Activated naive CD4-positive, alpha-beta T cell treated with anti-CD3 and anti-CD28 coated beads, Interleukin-2, amount 50 U/mL, for 72 hours (primary cell): ENCODE results near the gene BIVM. TPM values are rescaled to one million over a fixed set of nuclear protein-coding genes. Genes with fewer than 3 reads are reported as not detected.

Experiments used
- ATAC-seq, 2 donors: fragments of 150-1000 bp; cut with Tn5 transposase; 2 replicates each; pipeline ENCODE4 v1.10.0; 2021; ENCODE audit warnings: mild to moderate bottlenecking in 2 of 2, moderate library complexity in 2 of 2
- DNase-seq, 2 donors: peaks; one replicate each; pipeline ENCODE4 v3.0.0; 2021 to 2022; ENCODE audit warnings: low spot score in 2 of 2
- H3K27ac Mint-ChIP-seq, 2 donors: one replicate each; pipeline ENCODE4 v1.8.0; 2022; ENCODE audit warnings: mild to moderate bottlenecking in 2 of 2, mixed read lengths in 2 of 2
- H3K36me3 Mint-ChIP-seq, 2 donors: one replicate each; pipeline ENCODE4 v1.8.0; 2022; ENCODE audit warnings: mixed read lengths in 2 of 2
- H3K9me3 Mint-ChIP-seq, 2 donors: one replicate each; pipeline ENCODE4 v1.8.0; 2022; ENCODE audit warnings: mixed read lengths in 2 of 2
- total RNA-seq, 2 donors: library from RNA; stranded (reverse); gene quantifications; one replicate each; pipeline ENCODE4 v1.2.3, GENCODE V29; 2022

Gene BIVM
- total RNA-seq, 2 donors from 2014 or later: 4.6 to 17.9 TPM

DNA sequence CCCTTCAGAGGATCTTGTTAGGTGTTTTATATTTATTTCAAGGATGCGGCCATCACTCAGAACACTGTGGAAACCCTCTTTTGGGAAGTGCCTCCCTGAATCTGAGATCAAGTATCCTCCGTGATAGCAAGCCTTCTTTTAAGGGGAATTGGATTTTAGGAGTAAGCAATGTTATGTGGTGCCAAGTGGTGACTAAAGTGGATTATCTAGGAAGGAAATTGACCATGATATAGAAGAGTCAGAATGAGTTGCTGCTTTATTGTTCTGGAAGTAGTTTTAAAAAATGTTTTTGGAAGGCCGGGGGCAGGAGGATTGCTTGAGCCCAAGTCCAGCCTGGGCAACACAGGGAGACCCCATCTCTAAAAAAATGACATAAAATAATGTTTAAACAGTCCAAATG, 53.6 kb downstream of the BIVM start:
- Mint-ChIP-seq H3K36me3 (peaks cover 5 to 22% of the 10 kb centered on the region in 2 donors), H3K27ac (peak overlapping the region in 1 of 2 donors; percentile 91), H3K9me3 (no peaks in the 10 kb centered on the region)
- DNase-seq (no peak), ATAC-seq (no peak)

DNA sequence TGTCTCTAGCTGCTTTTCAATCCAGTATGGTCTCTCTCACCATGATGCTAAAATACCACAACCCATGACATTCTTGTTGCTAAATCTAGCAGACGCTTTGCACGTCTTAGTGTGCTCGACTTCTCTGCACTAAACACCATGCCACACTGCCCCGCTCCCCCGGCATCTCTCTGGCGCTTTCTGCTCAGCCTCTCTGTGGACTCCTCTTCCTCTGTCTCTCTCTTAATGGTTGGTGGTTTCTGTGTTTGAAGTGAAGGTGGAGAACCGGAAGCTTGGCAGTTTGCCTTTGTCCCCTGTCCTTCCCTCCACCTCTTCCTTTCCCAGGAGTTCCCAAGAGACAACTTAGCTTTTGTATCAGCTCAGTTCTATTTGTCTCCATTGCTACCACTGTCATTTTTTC, 55.8 kb downstream of the BIVM start:
- H3K36me3 Mint-ChIP-seq: peaks cover 12 to 22% of the 10 kb centered on the region in 2 donors
- no peaks in the 10 kb centered on the region for H3K9me3 Mint-ChIP-seq
- DNase-seq (no peak), ATAC-seq (peak; percentile 44 to 72)
- H3K27ac Mint-ChIP-seq: peak overlapping the region; percentile 76 to 89

DNA sequence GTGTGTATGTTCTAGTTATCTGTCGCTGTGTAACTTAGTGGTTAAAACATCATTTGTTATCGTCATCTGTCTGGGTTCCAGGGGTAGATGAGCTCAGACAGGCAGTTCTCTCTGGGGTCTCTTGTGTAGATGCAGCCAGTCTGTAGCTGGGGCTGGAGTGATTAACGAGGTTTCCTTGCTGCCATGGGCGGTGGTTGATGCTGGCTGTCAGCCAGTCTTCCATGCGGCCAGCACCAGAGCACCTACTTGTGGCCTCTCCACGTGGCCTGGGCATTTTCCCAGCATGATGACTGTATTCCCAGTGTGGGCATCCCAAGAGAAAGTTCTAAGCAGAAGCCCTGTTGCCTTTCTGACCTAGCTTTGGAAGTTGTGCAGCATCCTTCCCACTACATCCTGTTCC, 57.6 kb downstream of the BIVM start:
- DNase-seq: no peak
- no peak for ATAC-seq
- no peaks in the 10 kb centered on the region for H3K9me3 Mint-ChIP-seq
- peaks cover 17 to 22% of the 10 kb centered on the region in 2 donors for H3K36me3 Mint-ChIP-seq
- H3K27ac Mint-ChIP-seq: no peak overlapping the region

DNA sequence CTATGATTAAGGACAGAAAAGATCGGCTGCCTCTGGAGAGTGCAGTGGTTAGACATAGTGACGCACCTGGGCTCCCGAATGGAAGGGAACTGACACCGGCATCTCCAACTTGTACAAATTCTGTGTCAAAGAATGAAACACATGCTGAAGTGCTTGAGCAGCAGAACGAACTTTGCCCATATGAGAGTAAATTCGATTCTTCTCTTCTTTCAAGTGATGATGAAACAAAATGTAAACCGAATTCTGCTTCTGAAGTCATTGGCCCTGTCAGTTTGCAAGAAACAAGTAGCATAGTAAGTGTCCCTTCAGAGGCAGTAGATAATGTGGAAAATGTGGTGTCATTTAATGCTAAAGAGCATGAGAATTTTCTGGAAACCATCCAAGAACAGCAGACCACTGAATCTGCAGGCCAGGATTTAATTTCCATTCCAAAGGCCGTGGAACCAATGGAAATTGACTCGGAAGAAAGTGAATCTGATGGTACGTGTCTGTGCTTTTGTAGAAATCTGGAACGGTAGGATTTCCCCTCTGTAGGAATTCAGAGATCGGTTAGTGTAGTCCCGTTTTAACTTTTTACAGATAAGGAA, 63.8 kb downstream of the BIVM start:
- DNase-seq (no peak), ATAC-seq (no peak)
- H3K36me3 Mint-ChIP-seq: peaks cover 23 to 33% of the 10 kb centered on the region in 2 donors
- no peaks in the 10 kb centered on the region for H3K9me3 Mint-ChIP-seq
- peak overlapping the region in 1 of 2 donors; percentile 1 for H3K27ac Mint-ChIP-seq

DNA sequence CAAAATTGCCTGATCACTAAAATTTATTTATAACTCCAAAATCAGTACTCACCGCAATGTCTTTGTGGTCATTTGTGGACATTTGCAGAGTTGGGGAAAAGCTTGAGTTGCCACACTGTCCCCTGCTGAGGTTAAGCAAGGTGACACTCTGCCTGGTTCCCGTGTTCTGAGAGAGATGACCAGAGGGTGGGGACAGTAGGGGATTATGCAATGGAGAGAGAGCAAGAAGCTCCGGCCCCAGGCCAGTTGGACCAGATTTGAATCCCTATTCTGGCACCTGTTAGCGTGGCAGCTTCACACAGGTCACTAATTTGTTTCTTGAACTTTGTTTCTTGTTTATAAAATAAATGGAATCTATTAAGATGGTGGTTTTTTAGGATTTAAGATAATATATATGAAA, 64.7 kb downstream of the BIVM start:
- Mint-ChIP-seq H3K27ac (no peak overlapping the region), H3K9me3 (no peaks in the 10 kb centered on the region), H3K36me3 (peaks cover 23 to 33% of the 10 kb centered on the region in 2 donors)
- DNase-seq (no peak), ATAC-seq (no peak)

DNA sequence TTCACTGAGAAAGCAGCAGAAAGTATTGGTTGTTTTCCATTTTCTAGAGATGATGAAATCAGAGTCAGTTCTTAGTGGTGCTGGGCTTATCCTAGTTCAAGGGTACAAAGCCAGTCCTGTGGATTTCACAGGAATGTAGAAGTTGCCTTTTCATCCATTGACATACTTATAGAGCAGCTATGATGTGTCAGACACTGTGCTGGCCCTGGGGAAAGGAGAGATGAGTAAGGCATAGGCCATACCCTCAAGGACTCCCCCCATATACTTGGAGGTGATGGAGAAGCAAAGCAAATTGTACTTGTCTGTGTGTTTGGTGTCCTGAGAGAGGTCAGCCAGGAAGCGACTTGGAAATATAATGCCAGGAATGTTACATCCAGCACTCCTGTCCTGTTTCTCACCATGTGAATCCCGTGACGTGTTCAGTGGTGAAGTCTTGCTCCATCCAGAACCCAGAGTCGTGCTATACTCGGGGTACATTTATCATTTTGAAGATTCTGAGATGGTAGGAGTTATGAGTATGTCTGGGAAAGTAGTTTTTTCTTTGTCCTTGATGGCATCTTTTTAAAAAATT, 69.5 kb downstream of the BIVM start:
- peaks cover 14 to 23% of the 10 kb centered on the region in 2 donors for H3K36me3 Mint-ChIP-seq
- H3K27ac Mint-ChIP-seq: peak overlapping the region in 1 of 2 donors; percentile 15
- no peaks in the 10 kb centered on the region for H3K9me3 Mint-ChIP-seq
- ATAC-seq (peak; percentile 37 to 38), DNase-seq (no peak)

DNA sequence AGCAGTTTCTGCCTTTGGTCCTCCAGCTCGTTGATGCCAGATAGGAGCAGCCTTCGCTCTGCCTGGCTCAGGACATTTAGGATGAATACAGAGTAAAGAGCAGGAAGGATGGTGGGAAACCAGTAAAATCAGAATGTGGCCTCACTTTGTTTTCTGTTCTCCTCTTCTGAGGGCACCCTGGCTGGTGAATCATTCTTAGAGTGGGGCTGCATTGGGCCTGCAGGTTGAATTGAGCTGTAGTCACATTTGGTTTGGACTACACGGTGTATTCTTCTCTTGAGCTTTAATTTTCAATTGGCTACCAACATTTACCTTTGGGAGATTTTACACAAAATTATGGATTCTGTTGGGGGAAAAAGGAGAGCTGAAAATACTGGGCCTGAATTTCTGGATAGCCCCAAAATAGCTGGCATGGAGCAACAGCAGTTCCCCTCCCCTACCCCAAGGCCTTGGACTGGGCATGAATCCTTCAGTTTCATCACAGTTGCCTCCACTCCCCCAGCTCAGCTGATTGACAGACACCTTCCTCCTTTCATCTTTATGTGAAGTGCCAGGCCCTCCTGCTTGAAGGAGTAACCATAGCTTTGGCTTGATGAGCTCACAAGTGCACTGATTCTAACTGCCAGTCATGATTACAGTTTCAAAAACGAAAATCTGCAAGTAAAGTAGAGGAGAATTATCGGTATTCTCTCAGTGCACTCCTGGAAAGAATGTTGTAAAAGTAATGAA, 71.2 kb downstream of the BIVM start:
- H3K9me3 Mint-ChIP-seq: no peaks in the 10 kb centered on the region
- no peak for DNase-seq
- peak overlapping the region; percentile 67 to 86 for H3K27ac Mint-ChIP-seq
- ATAC-seq: peak in 1 of 2 donors; percentile 44
- peaks cover 14 to 30% of the 10 kb centered on the region in 2 donors for H3K36me3 Mint-ChIP-seq

DNA sequence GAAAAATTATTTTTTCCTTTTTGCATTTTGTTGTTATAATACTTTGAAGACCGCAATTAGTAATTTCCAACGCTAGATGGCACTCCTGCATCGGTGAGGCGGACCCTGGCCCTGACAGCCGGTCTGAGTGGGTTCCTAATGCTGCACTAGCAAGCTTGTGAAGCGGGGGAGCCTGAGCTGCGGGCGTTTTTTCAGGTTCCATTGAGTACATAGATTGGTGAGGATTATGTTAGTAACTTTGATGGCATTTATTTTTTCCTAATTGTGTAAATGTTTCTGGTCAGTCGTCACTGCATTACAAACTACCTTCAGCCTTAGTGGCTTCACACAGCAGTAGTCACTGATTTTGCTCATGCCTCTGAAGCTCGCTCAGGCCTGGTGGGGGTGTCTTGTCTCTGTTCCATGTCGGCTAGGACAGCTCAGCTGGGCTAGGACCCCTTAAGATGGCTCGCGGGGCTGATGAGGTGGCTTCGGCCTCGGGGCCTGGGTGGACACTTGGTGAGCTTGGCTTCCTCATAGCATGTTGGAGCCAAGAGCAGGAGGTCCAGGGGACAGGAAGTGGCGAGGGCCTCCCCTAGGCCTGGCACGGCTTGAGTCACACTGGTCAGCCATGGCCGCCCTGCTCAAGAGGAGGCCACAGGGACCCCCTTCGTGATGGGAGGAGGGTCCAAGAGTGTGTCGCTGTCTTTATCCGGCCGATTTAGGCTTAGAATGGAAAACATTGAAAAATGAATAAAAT, 71.9 kb downstream of the BIVM start:
- DNase-seq: peak in 1 of 2 donors; percentile 50
- Mint-ChIP-seq H3K9me3 (no peaks in the 10 kb centered on the region), H3K36me3 (peaks cover 19 to 29% of the 10 kb centered on the region in 2 donors), H3K27ac (peak overlapping the region in 1 of 2 donors; percentile 67)
- peak; percentile 42 to 52 for ATAC-seq

DNA sequence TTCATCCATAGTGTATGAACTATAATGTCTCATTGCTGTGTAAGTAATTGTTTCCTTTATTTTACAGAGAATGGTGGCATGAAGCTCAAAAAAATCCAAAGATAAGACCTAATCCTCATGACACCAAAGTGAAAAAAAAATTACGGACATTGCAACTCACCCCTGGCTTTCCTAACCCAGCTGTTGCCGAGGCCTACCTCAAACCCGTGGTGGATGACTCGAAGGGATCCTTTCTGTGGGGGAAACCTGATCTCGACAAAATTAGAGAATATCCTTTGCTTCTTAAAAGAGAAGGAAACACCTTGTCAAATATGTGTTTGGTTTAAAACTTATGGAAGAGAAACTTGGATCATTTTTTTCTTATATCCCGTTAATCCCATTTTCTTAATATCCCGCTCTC, 73.2 kb downstream of the BIVM start:
- Mint-ChIP-seq H3K36me3 (peaks cover 16 to 28% of the 10 kb centered on the region in 2 donors), H3K9me3 (no peaks in the 10 kb centered on the region), H3K27ac (peak overlapping the region in 1 of 2 donors; percentile 24)
- no peak for DNase-seq
- ATAC-seq: no peak

DNA sequence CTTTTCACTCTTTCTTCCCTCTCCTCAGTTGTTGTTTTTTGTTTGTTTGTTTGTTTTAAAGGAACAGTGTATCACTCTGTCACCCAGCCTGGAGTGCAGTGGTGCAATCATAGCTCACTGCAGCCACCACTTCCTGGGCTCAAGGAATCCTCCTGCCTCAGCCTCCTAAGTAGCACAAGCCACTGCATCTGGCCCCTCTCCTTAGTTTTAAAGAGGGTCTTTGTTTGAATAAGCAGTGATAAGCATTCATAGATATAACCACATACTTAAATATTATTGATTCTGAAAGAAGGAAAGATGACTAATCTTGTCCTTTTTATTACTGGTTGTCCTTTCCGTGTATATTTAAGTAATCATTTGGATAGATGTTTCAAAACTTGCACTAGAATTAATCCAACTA, 73.6 kb downstream of the BIVM start:
- Mint-ChIP-seq H3K9me3 (no peaks in the 10 kb centered on the region), H3K36me3 (peaks cover 12 to 28% of the 10 kb centered on the region in 2 donors), H3K27ac (peak overlapping the region in 1 of 2 donors; percentile 24)
- DNase-seq (no peak), ATAC-seq (peak in 1 of 2 donors; percentile 33)

DNA sequence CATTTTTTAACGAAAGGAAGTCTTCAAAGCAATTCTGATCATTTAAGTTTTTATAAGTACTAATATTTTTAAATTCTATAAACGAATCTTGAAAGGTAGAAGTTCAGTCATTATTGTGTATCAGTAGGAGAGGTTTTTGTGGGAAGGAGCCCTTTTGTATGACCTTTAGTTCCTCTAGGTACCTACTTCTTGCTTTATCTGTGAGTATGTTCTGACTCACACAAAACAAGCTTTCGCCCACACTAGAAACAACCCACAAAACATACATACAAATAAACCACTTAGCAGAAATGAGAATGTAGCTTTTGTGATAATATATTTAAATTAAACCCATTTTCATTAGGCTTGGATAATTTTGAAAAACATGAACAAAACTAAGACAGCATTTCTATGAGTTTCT, 74.7 kb downstream of the BIVM start:
- DNase-seq: no peak
- Mint-ChIP-seq H3K27ac (no peak overlapping the region), H3K36me3 (peaks cover 10 to 28% of the 10 kb centered on the region in 2 donors), H3K9me3 (no peaks in the 10 kb centered on the region)
- ATAC-seq: peak; percentile 61 to 79

DNA sequence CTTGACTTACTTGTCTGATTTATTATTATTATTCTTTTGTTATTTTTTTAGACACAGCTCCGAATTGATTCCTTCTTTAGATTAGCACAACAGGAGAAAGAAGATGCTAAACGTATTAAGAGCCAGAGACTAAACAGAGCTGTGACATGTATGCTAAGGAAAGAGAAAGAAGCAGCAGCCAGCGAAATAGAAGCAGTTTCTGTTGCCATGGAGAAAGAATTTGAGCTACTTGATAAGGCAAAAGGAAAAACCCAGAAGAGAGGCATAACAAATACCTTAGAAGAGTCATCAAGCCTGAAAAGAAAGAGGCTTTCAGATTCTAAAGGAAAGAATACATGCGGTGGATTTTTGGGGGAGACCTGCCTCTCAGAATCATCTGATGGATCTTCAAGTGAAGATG, 76.3 kb downstream of the BIVM start:
- no peak for DNase-seq
- ATAC-seq: no peak
- Mint-ChIP-seq H3K9me3 (no peaks in the 10 kb centered on the region), H3K27ac (peak overlapping the region in 1 of 2 donors; percentile 2), H3K36me3 (peaks cover 10 to 27% of the 10 kb centered on the region in 2 donors)

DNA sequence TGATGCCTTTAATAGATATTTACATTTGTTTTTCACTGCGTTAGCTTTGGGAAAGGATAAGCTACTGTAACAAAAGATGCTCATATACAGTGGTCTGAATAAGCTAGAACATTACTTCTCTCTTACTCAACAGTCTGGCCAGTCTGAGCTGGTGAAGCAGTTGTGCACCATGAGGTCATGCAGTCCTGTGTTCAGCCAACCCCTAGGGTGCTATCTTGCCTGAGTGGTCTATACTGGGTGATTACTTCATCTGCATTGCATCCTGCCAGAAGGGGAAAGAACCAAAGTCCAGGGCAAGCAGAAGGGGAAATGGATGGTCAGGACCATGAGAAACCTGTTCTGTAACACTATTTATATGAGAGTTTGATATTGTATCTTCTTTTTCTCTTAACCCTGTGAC, 78.4 kb downstream of the BIVM start:
- ATAC-seq (no peak), DNase-seq (no peak)
- Mint-ChIP-seq H3K36me3 (peaks cover 10 to 21% of the 10 kb centered on the region in 2 donors), H3K9me3 (no peaks in the 10 kb centered on the region), H3K27ac (no peak overlapping the region)

DNA sequence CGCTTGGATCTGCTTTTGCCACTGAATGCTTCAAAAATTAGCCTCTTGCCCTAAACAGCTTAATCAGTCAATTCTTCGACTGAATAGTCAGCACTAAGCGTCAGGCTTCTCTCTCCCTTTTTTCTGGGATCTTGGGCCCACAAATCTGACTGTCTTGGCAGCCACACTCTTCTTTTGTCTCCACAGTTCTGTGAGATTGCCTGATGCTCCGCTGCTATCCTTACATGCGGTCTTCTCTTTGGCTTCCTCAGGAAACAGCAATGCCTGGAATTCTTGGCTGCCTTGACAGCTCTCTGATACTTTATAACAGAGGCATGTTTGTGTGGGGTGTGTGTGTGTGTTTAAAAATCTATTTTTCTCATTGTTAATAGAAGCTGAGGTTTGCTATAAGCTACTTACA, 79.6 kb downstream of the BIVM start:
- ATAC-seq: no peak
- H3K36me3 Mint-ChIP-seq: peaks cover 6 to 13% of the 10 kb centered on the region in 2 donors

DNA sequence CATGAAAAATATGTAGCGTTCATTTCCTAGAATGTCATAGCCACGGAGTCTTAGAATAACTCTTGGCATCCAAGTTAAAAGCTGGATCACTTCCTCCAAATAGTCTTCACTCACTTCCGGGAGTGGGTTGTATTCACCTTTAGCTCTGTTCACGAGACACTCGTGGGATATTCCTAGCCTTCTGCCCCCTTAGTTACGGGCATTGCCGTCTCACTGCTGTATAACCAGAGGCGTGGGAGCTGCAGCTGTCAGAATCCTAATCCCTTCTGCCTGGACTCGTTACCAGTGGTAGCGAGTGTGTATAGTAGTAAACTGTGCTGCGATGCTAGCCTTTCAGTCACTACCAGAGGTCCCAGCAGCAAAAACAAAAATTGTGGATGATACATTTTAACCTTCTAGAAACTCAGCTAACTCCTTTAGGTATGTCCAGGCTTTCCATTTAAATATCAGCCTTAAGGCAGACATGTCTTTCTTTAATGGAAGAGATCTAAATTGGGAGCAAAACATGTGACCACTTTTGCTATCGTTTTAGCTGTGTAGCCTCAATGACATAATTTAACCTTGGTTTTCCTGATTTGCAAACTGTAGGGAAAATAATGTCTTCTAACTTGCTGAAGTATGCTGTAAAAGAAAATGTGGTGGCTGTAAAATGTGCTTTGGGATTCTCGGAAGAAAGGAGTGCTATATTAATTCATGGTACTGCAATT, 81.0 kb downstream of the BIVM start:
- H3K9me3 Mint-ChIP-seq: no peaks in the 10 kb centered on the region
- no peak for ATAC-seq
- DNase-seq: no peak

More for the DNA sequence above, 79.6 kb downstream of the BIVM start:
- H3K27ac Mint-ChIP-seq: no peak overlapping the region
- no peak for DNase-seq
- H3K9me3 Mint-ChIP-seq: no peaks in the 10 kb centered on the region

More for the DNA sequence above, 81.0 kb downstream of the BIVM start:
- H3K27ac Mint-ChIP-seq: no peak overlapping the region
- H3K36me3 Mint-ChIP-seq: peaks cover 6 to 7% of the 10 kb centered on the region in 2 donors
